HepG2 (cell line): ENCODE measurements around the gene ABI2. TPM values are rescaled to one million over a fixed set of nuclear protein-coding genes. Genes with fewer than 3 reads are reported as not detected.

Experiments used
- ASH2L ChIP-seq: fragments of 300-600, 200-600 bp; sonication (generic); IDR thresholded peaks from 2 replicates; pipeline ENCODE4 v1.7.0; 2017; ENCODE audit warnings: low read depth, mild to moderate bottlenecking, moderate library complexity, mixed read lengths, low read length; ENCODE audit not compliant: insufficient read length
- BRD4 ChIP-seq: sonication (generic); formaldehyde crosslinking; IDR thresholded peaks from 2 replicates; pipeline ENCODE4 v1.4.0; 2020; ENCODE audit warnings: missing genetic modification reagents
- HNF4A ChIP-seq: sonication (generic); formaldehyde crosslinking; IDR thresholded peaks from 2 replicates; pipeline ENCODE4 v1.4.0; 2020; ENCODE audit warnings: missing genetic modification reagents
- NR2F1 ChIP-seq, 2 experiments: fragments of 450-650 bp in 1 of 2; formaldehyde crosslinking in 1 of 2; IDR thresholded peaks; 2 replicates each; pipeline versions ENCODE4 v1.5.0 to v1.6.1; 2016 to 2020; ENCODE audit warnings: mild to moderate bottlenecking in 1 of 2, missing compliant biosample characterization in 1 of 2, missing genetic modification reagents in 1 of 2, moderate library complexity in 1 of 2
- REST ChIP-seq, 2 experiments: IDR thresholded peaks; 2 replicates each; pipeline ENCODE4 v1.6.1; 2011 to 2012; ENCODE audit warnings: low read length in 2 of 2, borderline replicate concordance in 1 of 2, low read depth in 1 of 2, mild to moderate bottlenecking in 1 of 2, moderate library complexity in 1 of 2
- SNAI1 ChIP-seq: sonication (generic); formaldehyde crosslinking; IDR thresholded peaks from 2 replicates; pipeline ENCODE4 v1.5.0; 2020; ENCODE audit warnings: mild to moderate bottlenecking, missing genetic modification reagents, borderline replicate concordance
- UBTF ChIP-seq: sonication (generic); formaldehyde crosslinking; IDR thresholded peaks from 2 replicates; pipeline ENCODE4 v1.4.0; 2020; ENCODE audit warnings: mild to moderate bottlenecking, missing genetic modification reagents
- ZBED4 ChIP-seq: sonication (generic); formaldehyde crosslinking; IDR thresholded peaks from 2 replicates; pipeline ENCODE4 v1.4.0; 2020; ENCODE audit warnings: missing genetic modification reagents, borderline replicate concordance
- ZGPAT ChIP-seq: IDR thresholded peaks from 2 replicates; pipeline ENCODE4 v1.6.1; 2016; ENCODE audit warnings: mild to moderate bottlenecking
- ZNF256 ChIP-seq: sonication (generic); formaldehyde crosslinking; conservative IDR thresholded peaks from 2 replicates; pipeline ENCODE4 v1.4.0; 2020; ENCODE audit warnings: missing genetic modification reagents
- ZNF788 ChIP-seq: sonication (generic); formaldehyde crosslinking; IDR thresholded peaks from 2 replicates; pipeline ENCODE4 v1.5.0; 2020; ENCODE audit warnings: mild to moderate bottlenecking, missing genetic modification reagents, borderline replicate concordance
- polyA plus RNA-seq, 8 experiments: library from polyadenylated mRNA; depleted of rRNA in 3 of 8; stranded (reverse) in 7 of 8; unstranded in 1 of 8; fragments of >200 nt; fragmentation: Illumina TruSeq in 4 of 8; extraction: Trizol in 4 of 8; gene quantifications; 2 replicates each; pipeline versions ENCODE4 v1.2.1 to v1.2.3, GENCODE V29; 2011 to 2016; ENCODE audit warnings: low read depth in 4 of 8, missing spikeins in 1 of 8, mixed read lengths in 1 of 8; ENCODE audit not compliant: insufficient read depth in 1 of 8
- total RNA-seq, 5 experiments: library from RNA; depleted of rRNA; stranded (reverse); fragments of >200 nt; fragmentation: Illumina TruSeq; extraction: Trizol; gene quantifications; 2 replicates each; pipeline ENCODE4 v1.2.3, GENCODE V29; 2016; ENCODE audit warnings: low read depth in 1 of 5

Gene ABI2
- total and polyA plus RNA-seq, 2 of the 13 experiments (the other 11 are each of a cell fraction or from before 2014, with no cell fraction given) = 28.4 to 32.4 TPM

GRCh38 chr2:203327901-203328759, at the start of gene ABI2 (continued):
- TF ChIP-seq ZBED4 (CRISPR knock-in tag) (peak; percentile 46; the same call in 1 of the 2 replicates), UBTF (CRISPR knock-in tag) (peak; percentile 84; the same call in 1 of the 2 replicates), ASH2L (peak; percentile 99), NR2F1 (CRISPR knock-in tag; IDR thresholded peaks at IDR 0.05) (0 out of 4 replicates have a peak, but pooled peaks of 1 of the 2 experiments have one; percentile 27), REST (IDR thresholded peaks at IDR 0.05; ENCODE audit: borderline replicate concordance in 1 of 2, low read depth in 1 of 2, low read length in 2 of 2) (peak in 1 of 2 experiments; percentile 67; a peak in 1 of 4 replicates), BRD4 (CRISPR knock-in tag) (0 out of 2 replicates have a peak, but pooled peaks have one; percentile 63), ZNF788 (CRISPR knock-in tag) (peak; percentile 80; the same call in 1 of the 2 replicates), SNAI1 (CRISPR knock-in tag) (no peak), ZGPAT (CRISPR knock-in tag) (peak; percentile 92), HNF4A (peak; percentile 34; the same call in 1 of the 2 replicates), ZNF256 (CRISPR knock-in tag) (no peak; the same call in 1 of the 2 replicates)
